Upper lobe of left lung (tissue), 4 donors: ENCODE results near the gene CRYBG1.

Experiments
- EP300 ChIP-seq, 4 donors: sonication (generic); formaldehyde crosslinking; IDR thresholded peaks; one replicate each; pipeline ENCODE4 v1.5.1; 2017; ENCODE audit warnings: antibody characterized with exemption in 4 of 4, control low read depth in 2 of 4
- POLR2A ChIP-seq, 4 donors: fragments of 450-650 bp; IDR thresholded peaks; one replicate each; pipeline ENCODE4 v1.5.1; 2016 to 2017; ENCODE audit warnings: antibody characterized with exemption in 4 of 4, mild to moderate bottlenecking in 2 of 4
- POLR2AphosphoS5 ChIP-seq, 2 donors: sonication (generic); formaldehyde crosslinking; IDR thresholded peaks; one replicate each; pipeline ENCODE4 v1.5.1; 2017; ENCODE audit warnings: antibody characterized with exemption in 2 of 2
- TF ChIP-seq, protein P1 (sequence below), 6 experiments: fragments of 450-650 bp in 4 of 6; fragments of 200-600 bp in 2 of 6; sonication (generic) in 2 of 6; IDR thresholded peaks; one replicate each; pipeline ENCODE4 v1.5.1; 2016 to 2019; ENCODE audit warnings: antibody characterized with exemption in 6 of 6

DNA sequence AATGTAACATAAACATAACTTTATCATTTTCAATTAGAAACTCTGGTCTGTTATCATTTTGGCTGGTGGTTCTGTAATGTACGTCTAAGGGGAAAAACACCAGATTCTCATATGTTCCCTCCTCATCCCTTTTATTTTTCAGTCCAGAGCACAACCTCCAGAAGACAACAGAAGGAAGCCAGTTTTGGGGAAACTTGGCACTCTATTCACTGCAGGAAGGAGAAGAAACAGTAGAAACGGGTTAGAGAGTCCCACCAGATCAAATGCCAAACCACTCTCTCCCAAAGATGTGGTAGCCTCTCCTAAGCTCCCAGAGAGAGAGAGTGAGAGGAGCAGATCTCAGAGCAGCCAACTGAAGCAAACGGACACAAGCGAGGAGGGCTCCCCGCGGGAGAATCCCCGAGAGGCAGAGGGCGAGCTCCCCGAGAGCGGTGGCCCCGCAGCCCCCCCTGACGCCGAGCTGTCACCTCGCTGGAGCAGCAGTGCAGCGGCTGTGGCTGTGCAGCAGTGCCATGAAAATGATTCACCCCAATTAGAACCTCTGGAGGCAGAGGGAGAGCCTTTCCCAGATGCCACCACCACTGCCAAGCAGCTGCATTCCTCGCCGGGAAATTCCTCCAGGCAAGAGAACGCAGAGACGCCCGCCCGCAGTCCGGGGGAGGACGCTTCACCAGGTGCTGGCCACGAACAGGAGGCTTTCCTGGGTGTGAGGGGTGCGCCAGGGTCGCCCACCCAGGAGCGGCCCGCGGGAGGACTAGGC is 151.0 kb downstream of the CRYBG1 start:
- TF ChIP-seq, protein P1, sequence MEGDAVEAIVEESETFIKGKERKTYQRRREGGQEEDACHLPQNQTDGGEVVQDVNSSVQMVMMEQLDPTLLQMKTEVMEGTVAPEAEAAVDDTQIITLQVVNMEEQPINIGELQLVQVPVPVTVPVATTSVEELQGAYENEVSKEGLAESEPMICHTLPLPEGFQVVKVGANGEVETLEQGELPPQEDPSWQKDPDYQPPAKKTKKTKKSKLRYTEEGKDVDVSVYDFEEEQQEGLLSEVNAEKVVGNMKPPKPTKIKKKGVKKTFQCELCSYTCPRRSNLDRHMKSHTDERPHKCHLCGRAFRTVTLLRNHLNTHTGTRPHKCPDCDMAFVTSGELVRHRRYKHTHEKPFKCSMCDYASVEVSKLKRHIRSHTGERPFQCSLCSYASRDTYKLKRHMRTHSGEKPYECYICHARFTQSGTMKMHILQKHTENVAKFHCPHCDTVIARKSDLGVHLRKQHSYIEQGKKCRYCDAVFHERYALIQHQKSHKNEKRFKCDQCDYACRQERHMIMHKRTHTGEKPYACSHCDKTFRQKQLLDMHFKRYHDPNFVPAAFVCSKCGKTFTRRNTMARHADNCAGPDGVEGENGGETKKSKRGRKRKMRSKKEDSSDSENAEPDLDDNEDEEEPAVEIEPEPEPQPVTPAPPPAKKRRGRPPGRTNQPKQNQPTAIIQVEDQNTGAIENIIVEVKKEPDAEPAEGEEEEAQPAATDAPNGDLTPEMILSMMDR (IDR thresholded peaks at IDR 0.05), result no peak
- no peak for TF ChIP-seq POLR2A (IDR thresholded peaks at IDR 0.05)
- no peak for TF ChIP-seq POLR2AphosphoS5 (IDR thresholded peaks at IDR 0.05)
- TF ChIP-seq EP300 (IDR thresholded peaks at IDR 0.05), result no peak
